SK-N-SH treated with all-trans-retinoic acid at 6 μM for 48 hours (cell line): ENCODE measurements around the gene TBC1D13.

Experiments used
- CREB5 ChIP-seq: fragments of 250-450 bp; sonication (Bioruptor Pico); IDR thresholded peaks from 2 replicates; pipeline ENCODE4 v1.5.1; 2020; ENCODE audit warnings: low read depth, mild to moderate bottlenecking, moderate library complexity
- GLIS3 ChIP-seq: fragments of 250-450 bp; sonication (Bioruptor Pico); IDR thresholded peaks from 2 replicates; pipeline ENCODE4 v1.5.0; 2020; ENCODE audit warnings: mild to moderate bottlenecking, moderate library complexity
- ISL1 ChIP-seq: fragments of 250-450 bp; sonication (Bioruptor Pico); IDR thresholded peaks from 2 replicates; pipeline ENCODE4 v2.1.2; 2022; ENCODE audit warnings: mild to moderate bottlenecking, moderate library complexity
- OSR1 ChIP-seq: fragments of 250-450 bp; sonication (Bioruptor Pico); IDR thresholded peaks from 2 replicates; pipeline ENCODE4 v1.8.0; 2022; ENCODE audit warnings: moderate library complexity, mild to moderate bottlenecking, inconsistent platforms
- PATZ1 ChIP-seq: fragments of 250-450 bp; sonication (Bioruptor Pico); IDR thresholded peaks from 2 replicates; pipeline ENCODE4 v1.8.0; 2020; ENCODE audit warnings: mild to moderate bottlenecking, moderate library complexity, borderline replicate concordance
- PPARA ChIP-seq: fragments of 250-450 bp; sonication (Bioruptor Pico); IDR thresholded peaks from 2 replicates; pipeline ENCODE4 v1.5.0; 2020; ENCODE audit warnings: mild to moderate bottlenecking, borderline replicate concordance
- ZFP30 ChIP-seq: fragments of 450-650 bp; formaldehyde crosslinking; IDR thresholded peaks from 2 replicates; pipeline ENCODE4 v1.5.0; 2022; ENCODE audit warnings: mild to moderate bottlenecking, moderate library complexity
- ZNF565 ChIP-seq: fragments of 450-650 bp; formaldehyde crosslinking; conservative IDR thresholded peaks from 2 replicates; pipeline ENCODE4 v1.5.0; 2020; ENCODE audit warnings: low read depth, mild to moderate bottlenecking, moderate library complexity
- ZNF70 ChIP-seq: fragments of 450-650 bp; formaldehyde crosslinking; IDR thresholded peaks from 2 replicates; pipeline ENCODE4 v1.5.0; 2020; ENCODE audit warnings: mild to moderate bottlenecking, moderate library complexity

- TF ChIP-seq PPARA (CRISPR knock-in tag) (no peak), ISL1 (CRISPR knock-in tag) (no peak), GLIS3 (CRISPR knock-in tag) (no peak), ZNF565 (CRISPR knock-in tag) (no peak), PATZ1 (CRISPR knock-in tag) (no peak), ZFP30 (CRISPR knock-in tag) (no peak), OSR1 (CRISPR knock-in tag) (no peak), CREB5 (no peak), ZNF70 (CRISPR knock-in tag) (no peak)
Observed at GRCh38 chr9:128785427-128785826, 1.6 kb upstream of the TBC1D13 start.
